ENCODE data around the gene ENTR1.

The ENTR1 gene

GRCh38 chr9:136355616-136356557 lies 54.5 kb downstream of the ENTR1 start:
- no peak overlapping the region for H3K27ac ChIP-seq
- TF ChIP-seq, protein P1, sequence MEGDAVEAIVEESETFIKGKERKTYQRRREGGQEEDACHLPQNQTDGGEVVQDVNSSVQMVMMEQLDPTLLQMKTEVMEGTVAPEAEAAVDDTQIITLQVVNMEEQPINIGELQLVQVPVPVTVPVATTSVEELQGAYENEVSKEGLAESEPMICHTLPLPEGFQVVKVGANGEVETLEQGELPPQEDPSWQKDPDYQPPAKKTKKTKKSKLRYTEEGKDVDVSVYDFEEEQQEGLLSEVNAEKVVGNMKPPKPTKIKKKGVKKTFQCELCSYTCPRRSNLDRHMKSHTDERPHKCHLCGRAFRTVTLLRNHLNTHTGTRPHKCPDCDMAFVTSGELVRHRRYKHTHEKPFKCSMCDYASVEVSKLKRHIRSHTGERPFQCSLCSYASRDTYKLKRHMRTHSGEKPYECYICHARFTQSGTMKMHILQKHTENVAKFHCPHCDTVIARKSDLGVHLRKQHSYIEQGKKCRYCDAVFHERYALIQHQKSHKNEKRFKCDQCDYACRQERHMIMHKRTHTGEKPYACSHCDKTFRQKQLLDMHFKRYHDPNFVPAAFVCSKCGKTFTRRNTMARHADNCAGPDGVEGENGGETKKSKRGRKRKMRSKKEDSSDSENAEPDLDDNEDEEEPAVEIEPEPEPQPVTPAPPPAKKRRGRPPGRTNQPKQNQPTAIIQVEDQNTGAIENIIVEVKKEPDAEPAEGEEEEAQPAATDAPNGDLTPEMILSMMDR (conservative IDR thresholded peaks at IDR 0.05) = no peak

DNA sequence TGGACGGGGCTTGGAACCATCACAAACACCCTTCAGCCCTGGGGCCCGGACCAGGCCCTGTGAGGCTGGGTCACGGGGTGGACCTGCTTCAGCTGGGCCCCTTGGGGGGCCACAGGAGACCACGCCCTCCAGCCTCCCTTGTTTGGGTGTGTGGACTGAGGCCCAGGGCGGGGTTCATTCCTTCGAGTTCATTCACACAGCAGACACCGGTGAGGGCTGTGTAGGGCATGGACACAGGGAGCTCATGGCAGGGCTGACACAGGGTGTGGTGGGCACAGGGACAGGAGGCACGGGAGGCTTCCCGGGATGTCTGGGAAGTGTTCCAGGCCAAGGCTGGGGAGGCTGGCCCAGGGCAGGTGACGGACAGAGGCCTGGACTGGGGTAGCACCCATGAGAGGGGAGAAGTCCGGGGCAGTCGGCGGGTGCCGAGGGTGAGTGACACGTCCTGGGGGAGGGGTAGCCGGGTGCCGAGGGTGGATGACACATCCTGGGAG lies 55.8 kb downstream of the ENTR1 start:
- no peak overlapping the region for H3K27ac ChIP-seq
- TF ChIP-seq, protein P1 (conservative IDR thresholded peaks at IDR 0.05) = no peak

DNA sequence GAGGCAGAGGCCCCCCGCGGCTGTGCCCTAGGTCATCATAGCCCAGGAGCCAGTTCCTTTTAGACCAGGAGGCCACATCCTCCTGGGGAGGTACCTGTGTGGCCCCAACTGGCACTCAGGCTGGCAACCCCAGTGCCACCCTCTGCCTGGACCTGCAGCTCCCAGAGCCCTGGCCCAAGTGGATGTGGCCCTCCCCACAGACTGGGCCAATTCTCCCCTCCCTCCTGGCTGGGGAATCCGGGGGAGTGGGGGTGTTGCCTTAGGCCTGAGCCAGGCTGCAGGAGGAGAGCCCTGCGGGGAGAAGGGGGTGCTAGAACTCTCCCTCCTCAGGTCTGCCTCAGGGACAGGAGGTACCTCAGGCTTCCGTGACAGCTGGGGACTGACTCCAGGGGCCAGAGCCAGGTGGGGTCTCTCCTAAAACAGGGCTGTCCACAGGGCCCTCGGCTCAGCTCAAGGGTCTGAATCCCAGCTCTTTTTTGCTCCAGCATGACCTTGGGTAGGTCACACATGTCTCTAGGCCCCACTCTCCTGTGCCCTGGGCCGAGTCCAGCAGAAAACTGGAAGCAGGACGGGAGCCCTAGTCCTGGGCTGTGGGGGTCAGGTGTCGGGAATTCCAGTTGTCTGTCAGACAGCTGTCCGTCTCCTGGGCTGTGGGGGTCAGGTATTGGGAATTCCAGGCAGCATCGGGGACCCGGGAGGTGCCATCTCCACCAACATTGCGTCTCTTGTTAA lies 56.5 kb downstream of the ENTR1 start:
- H3K27ac ChIP-seq = no peak overlapping the region
- TF ChIP-seq, protein P1 (conservative IDR thresholded peaks at IDR 0.05) = no peak

DNA sequence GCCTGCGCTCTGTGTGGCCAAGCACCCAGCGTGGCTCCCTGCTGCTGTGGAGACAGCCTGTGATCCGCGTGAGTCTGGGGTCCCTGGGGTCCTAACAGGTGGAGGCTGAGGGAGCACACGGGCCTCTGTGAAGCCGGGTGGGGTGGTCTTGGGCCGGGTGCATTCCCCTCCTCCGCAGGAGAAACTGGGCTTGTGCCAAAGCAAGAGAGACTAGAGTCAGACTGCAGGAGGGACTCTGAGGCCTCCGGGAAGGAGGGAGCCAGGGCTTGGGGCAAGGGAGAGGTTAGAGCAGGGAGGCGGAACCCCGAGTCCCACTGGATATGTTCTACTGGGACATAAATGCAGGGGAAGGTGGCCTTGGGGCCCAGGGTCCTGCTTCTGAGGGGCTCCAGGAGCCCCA lies 57.3 kb downstream of the ENTR1 start:
- H3K27ac ChIP-seq = no peak overlapping the region
- TF ChIP-seq, protein P1 (conservative IDR thresholded peaks at IDR 0.05) = no peak

- TF ChIP-seq, protein P1 (conservative IDR thresholded peaks at IDR 0.05) = no peak
Measured at GRCh38 chr9:136352682-136353081, 57.7 kb downstream of the ENTR1 start.

More at GRCh38 chr9:136352682-136353081, 57.7 kb downstream of the ENTR1 start:
- no peak overlapping the region for H3K27ac ChIP-seq
